Measurements from ENCODE around the gene PRR23E. TPM values are rescaled to one million over a fixed set of nuclear protein-coding genes. Genes with fewer than 3 reads are reported as not detected.

Gene PRR23E
- total RNA-seq, 4 donors from 2014 or later, result not detected

GRCh38 chr3:127158614-127159229 is 34.2 kb upstream of the PRR23E start:
- WGBS, 2 donors, result 28 to 40% methylated on average over 7 to 9 of the region's 10 CpGs
- no peaks in the 10 kb centered on the region for H3K36me3 ChIP-seq
- H3K9me3 ChIP-seq, result no peaks in the 10 kb centered on the region
- H3K4me3 ChIP-seq, result no peak overlapping the region
- DNase-seq (ENCODE audit: low spot score in 2 of 2), result no peak
- H3K4me1 ChIP-seq, result no peaks in the 10 kb centered on the region
- no peak overlapping the region for H3K27ac ChIP-seq
- H3K27me3 ChIP-seq, result peaks cover 0 to 27% of the 10 kb centered on the region in 2 donors
- TF ChIP-seq EP300 (IDR thresholded peaks at IDR 0.05) (no peak), POLR2A (IDR thresholded peaks at IDR 0.05) (no peak)
- TF ChIP-seq, protein P1, sequence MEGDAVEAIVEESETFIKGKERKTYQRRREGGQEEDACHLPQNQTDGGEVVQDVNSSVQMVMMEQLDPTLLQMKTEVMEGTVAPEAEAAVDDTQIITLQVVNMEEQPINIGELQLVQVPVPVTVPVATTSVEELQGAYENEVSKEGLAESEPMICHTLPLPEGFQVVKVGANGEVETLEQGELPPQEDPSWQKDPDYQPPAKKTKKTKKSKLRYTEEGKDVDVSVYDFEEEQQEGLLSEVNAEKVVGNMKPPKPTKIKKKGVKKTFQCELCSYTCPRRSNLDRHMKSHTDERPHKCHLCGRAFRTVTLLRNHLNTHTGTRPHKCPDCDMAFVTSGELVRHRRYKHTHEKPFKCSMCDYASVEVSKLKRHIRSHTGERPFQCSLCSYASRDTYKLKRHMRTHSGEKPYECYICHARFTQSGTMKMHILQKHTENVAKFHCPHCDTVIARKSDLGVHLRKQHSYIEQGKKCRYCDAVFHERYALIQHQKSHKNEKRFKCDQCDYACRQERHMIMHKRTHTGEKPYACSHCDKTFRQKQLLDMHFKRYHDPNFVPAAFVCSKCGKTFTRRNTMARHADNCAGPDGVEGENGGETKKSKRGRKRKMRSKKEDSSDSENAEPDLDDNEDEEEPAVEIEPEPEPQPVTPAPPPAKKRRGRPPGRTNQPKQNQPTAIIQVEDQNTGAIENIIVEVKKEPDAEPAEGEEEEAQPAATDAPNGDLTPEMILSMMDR (IDR thresholded peaks at IDR 0.05), result no peak

GRCh38 chr3:127159543-127159942 is 33.4 kb upstream of the PRR23E start:
- WGBS, 2 donors, result 11 to 24% methylated on average over 7 of the region's 7 CpGs
- H3K36me3 ChIP-seq, result no peaks in the 10 kb centered on the region

DNA sequence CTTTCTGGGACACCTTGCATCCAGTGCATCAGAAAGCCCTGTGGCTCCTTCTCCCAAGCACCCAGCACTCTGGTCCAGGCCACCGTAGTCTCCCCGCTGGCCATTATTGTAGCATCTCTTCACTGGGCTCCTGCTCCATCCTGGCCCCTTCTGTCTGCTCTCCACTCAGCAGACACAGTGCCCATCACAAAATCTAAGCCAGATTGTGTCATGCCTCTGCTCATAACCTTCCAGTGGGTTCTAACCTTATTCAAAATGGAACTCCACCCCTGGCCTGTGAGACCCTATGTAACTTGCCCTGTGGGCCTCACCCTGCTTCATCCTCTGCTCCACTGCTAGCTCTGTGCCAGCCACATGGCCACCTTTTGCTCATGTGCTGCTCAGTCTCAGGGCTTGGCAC is 31.7 kb upstream of the PRR23E start:
- H3K4me3 ChIP-seq, result no peak overlapping the region
- no peak for TF ChIP-seq EP300 (IDR thresholded peaks at IDR 0.05)
- TF ChIP-seq POLR2A (IDR thresholded peaks at IDR 0.05), result no peak
- TF ChIP-seq, protein P1 (IDR thresholded peaks at IDR 0.05), result no peak
- H3K27me3 ChIP-seq, result peaks cover 0 to 27% of the 10 kb centered on the region in 2 donors
- WGBS, 2 donors, result 100% methylated on average over 2 of the region's 2 CpGs
- DNase-seq (ENCODE audit: low spot score in 2 of 2), result no peak
- H3K4me1 ChIP-seq, result no peaks in the 10 kb centered on the region
- H3K27ac ChIP-seq, result no peak overlapping the region
- no peaks in the 10 kb centered on the region for H3K9me3 ChIP-seq
- H3K36me3 ChIP-seq, result no peaks in the 10 kb centered on the region

More at GRCh38 chr3:127159543-127159942, 33.4 kb upstream of the PRR23E start:
- Histone ChIP-seq H3K27ac (no peak overlapping the region), H3K4me3 (no peak overlapping the region), H3K4me1 (no peaks in the 10 kb centered on the region), H3K9me3 (no peaks in the 10 kb centered on the region), H3K27me3 (peaks cover 0 to 27% of the 10 kb centered on the region in 2 donors)
- no peak for TF ChIP-seq POLR2A (IDR thresholded peaks at IDR 0.05)
- no peak for TF ChIP-seq EP300 (IDR thresholded peaks at IDR 0.05)
- TF ChIP-seq, protein P1 (IDR thresholded peaks at IDR 0.05), result no peak
- no peak for DNase-seq (ENCODE audit: low spot score in 2 of 2)

DNA sequence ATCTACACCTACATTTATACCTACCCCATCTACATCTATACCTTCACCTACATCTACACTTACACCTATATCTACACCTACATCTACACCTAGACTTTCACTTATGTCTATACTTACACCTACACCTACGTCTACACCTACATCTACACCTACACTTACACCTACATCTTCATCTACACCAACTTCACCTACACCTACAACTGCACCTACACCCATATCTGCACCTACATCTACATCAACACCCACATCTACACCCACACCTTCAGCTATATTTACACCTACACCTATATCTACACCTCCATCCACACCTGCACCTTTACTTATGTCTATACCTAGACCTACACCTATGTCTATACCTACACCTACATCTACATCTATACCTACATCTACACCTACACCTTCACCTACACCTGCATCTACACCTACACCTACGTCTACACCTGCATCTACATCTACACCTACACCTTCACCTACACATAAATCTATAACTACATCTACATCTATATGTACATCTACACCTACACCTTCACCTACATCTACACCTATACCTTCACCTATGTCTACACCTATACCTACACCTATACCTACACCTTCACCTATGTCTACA is 30.9 kb upstream of the PRR23E start:
- Histone ChIP-seq H3K27ac (no peak overlapping the region), H3K9me3 (no peaks in the 10 kb centered on the region), H3K4me1 (no peaks in the 10 kb centered on the region), H3K4me3 (no peak overlapping the region), H3K27me3 (peaks cover 0 to 20% of the 10 kb centered on the region in 2 donors), H3K36me3 (no peaks in the 10 kb centered on the region)
- 95 to 96% methylated on average over 2 of the region's 2 CpGs for WGBS, 2 donors
- TF ChIP-seq, protein P1 (IDR thresholded peaks at IDR 0.05), result no peak
- TF ChIP-seq POLR2A (IDR thresholded peaks at IDR 0.05) (no peak), EP300 (IDR thresholded peaks at IDR 0.05) (no peak)
- no peak for DNase-seq (ENCODE audit: low spot score in 2 of 2)

GRCh38 chr3:127162947-127163645 is 29.8 kb upstream of the PRR23E start:
- TF ChIP-seq EP300 (IDR thresholded peaks at IDR 0.05), result no peak
- no peak for TF ChIP-seq POLR2A (IDR thresholded peaks at IDR 0.05)
- TF ChIP-seq, protein P1 (IDR thresholded peaks at IDR 0.05), result no peak
- Histone ChIP-seq H3K9me3 (no peaks in the 10 kb centered on the region), H3K36me3 (no peaks in the 10 kb centered on the region), H3K4me1 (no peaks in the 10 kb centered on the region), H3K4me3 (no peak overlapping the region), H3K27me3 (peaks cover 0 to 10% of the 10 kb centered on the region in 2 donors), H3K27ac (no peak overlapping the region)
- DNase-seq (ENCODE audit: low spot score in 2 of 2), result no peak
- WGBS, 2 donors, result 36 to 44% methylated on average over 15 of the region's 15 CpGs
